ENCODE results near the gene FAM180A. TPM values are rescaled to one million over a fixed set of nuclear protein-coding genes. Genes with fewer than 3 reads are reported as not detected.
"Not testable (repeated sequence)": the region's sequence is repeated elsewhere in the genome, so short reads cannot be mapped to it uniquely, and the experiment has no call there.

Gene FAM180A
- total RNA-seq = 1.1 TPM

GRCh38 chr7:135748770-135749169, at the start of gene FAM180A:
TSS of gene FAM180A (minus strand) at chr7:135748813. CDS start at chr7:135748580, 233 bp downstream.
- peak; percentile 54 for DNase-seq (ENCODE audit: low spot score)

GRCh38 chr7:135798095-135798494, 49.5 kb upstream of the FAM180A start:
- no peak for DNase-seq (ENCODE audit: low spot score)

GRCh38 chr7:135795846-135796570, 47.4 kb upstream of the FAM180A start:
- DNase-seq (ENCODE audit: low spot score) = no peak

GRCh38 chr7:135793841-135794240, 45.2 kb upstream of the FAM180A start:
- no peak for DNase-seq (ENCODE audit: low spot score)

- no peak for DNase-seq (ENCODE audit: low spot score)
Observed at GRCh38 chr7:135792866-135793265, 44.3 kb upstream of the FAM180A start.

GRCh38 chr7:135792363-135792668, 43.7 kb upstream of the FAM180A start:
- no peak for DNase-seq (ENCODE audit: low spot score)

GRCh38 chr7:135791543-135792362, 43.1 kb upstream of the FAM180A start:
- no peak for DNase-seq (ENCODE audit: low spot score)

- DNase-seq (ENCODE audit: low spot score) = no peak
Observed at GRCh38 chr7:135790371-135790977, 41.9 kb upstream of the FAM180A start.

- no peak for DNase-seq (ENCODE audit: low spot score)
Observed at GRCh38 chr7:135789956-135790355, 41.3 kb upstream of the FAM180A start.

GRCh38 chr7:135789431-135789830, 40.8 kb upstream of the FAM180A start:
- no peak for DNase-seq (ENCODE audit: low spot score)

- DNase-seq (ENCODE audit: low spot score) = no peak
Observed at GRCh38 chr7:135786911-135787310, 38.3 kb upstream of the FAM180A start.

GRCh38 chr7:135785065-135785464, 36.5 kb upstream of the FAM180A start:
- DNase-seq (ENCODE audit: low spot score) = no peak

- DNase-seq (ENCODE audit: low spot score) = no peak
Observed at GRCh38 chr7:135784013-135784412, 35.4 kb upstream of the FAM180A start.

GRCh38 chr7:135782801-135783200, 34.2 kb upstream of the FAM180A start:
- DNase-seq (ENCODE audit: low spot score) = no peak

- no peak for DNase-seq (ENCODE audit: low spot score)
Observed at GRCh38 chr7:135782377-135782776, 33.8 kb upstream of the FAM180A start.

- no peak for DNase-seq (ENCODE audit: low spot score)
Observed at GRCh38 chr7:135777626-135778398, 29.2 kb upstream of the FAM180A start.

- not testable (repeated sequence) for DNase-seq (ENCODE audit: low spot score)
Observed at GRCh38 chr7:135775915-135776314, 27.3 kb upstream of the FAM180A start.

GRCh38 chr7:135775230-135775629, 26.6 kb upstream of the FAM180A start:
- no peak for DNase-seq (ENCODE audit: low spot score)

GRCh38 chr7:135774284-135774683, 25.7 kb upstream of the FAM180A start:
- DNase-seq (ENCODE audit: low spot score) = peak; percentile 54

- no peak for DNase-seq (ENCODE audit: low spot score)
Observed at GRCh38 chr7:135773464-135773863, 24.9 kb upstream of the FAM180A start.

- DNase-seq (ENCODE audit: low spot score) = no peak
Observed at GRCh38 chr7:135772639-135773222, 24.1 kb upstream of the FAM180A start.

Data from ureter (tissue), 1 donor.